ENCODE data around the gene DHRS4L2.
A peak's percentile ranks its signal among the peaks of the same experiment; 100 is the strongest.
"Not testable (repeated sequence)": the region's sequence is repeated elsewhere in the genome, so short reads cannot be mapped to it uniquely, and the experiment has no call there.

The DHRS4L2 gene

GRCh38 chr14:24018978-24019377 is 30.2 kb downstream of the DHRS4L2 start:
- not testable (repeated sequence) for DNase-seq (ENCODE audit: low read depth)

- not testable (repeated sequence) for DNase-seq (ENCODE audit: low read depth)
These were observed 31.2 kb downstream of the DHRS4L2 start for GRCh38 chr14:24019944-24020343.

- not testable (repeated sequence) for DNase-seq (ENCODE audit: low read depth)
These were observed 31.8 kb downstream of the DHRS4L2 start for GRCh38 chr14:24020520-24020919.

DNA sequence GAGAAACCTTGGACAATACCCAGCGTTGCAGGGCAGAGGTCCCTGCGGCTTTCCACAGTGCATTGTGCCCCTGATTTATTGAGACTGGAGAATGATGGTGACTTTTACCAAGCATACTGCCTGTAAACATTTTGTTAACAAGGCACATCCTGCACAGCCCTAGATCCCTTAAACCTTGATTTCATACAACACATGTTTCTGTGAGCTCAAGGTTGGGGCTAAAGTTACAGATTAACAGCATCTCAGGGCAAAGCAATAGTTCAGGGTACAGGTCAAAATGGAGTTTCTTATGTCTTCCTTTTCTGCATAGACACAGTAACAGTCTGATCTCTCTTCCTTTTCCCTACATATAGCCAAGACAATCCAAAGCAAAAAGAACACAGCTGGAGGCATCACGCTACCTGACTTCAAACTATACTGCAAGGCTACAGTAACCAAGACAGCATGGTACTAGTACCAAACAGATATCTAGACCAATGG is 36.2 kb downstream of the DHRS4L2 start:
- not testable (repeated sequence) for DNase-seq (ENCODE audit: low read depth)

- not testable (repeated sequence) for DNase-seq (ENCODE audit: low read depth)
These were observed 41.0 kb downstream of the DHRS4L2 start for GRCh38 chr14:24029687-24030086.

GRCh38 chr14:24031331-24031730 is 42.6 kb downstream of the DHRS4L2 start:
- DNase-seq (ENCODE audit: low read depth) = not testable (repeated sequence)

GRCh38 chr14:24032727-24033418 is 44.1 kb downstream of the DHRS4L2 start:
- no peak for DNase-seq (ENCODE audit: low read depth)

DNA sequence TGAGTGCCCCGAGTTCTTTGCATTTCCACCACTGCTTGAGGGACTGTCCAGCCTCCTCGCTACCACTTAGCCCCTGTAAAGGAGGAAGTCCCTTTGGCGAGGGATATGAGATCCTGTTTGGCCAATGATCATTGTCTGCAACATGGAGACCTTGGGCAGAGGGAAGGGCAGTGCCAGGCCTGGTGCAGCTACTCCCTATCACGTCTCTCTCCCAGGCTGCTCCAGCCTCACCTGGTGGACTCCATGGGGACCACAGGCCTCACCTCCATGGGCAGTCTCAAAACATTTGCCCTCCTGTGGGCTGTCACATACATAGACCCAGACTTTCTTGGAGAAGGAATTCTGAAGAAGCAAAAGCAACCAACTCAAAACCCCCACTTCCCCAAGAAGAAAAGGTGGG is 47.0 kb downstream of the DHRS4L2 start:
- DNase-seq (ENCODE audit: low read depth) = not testable (repeated sequence)

DNA sequence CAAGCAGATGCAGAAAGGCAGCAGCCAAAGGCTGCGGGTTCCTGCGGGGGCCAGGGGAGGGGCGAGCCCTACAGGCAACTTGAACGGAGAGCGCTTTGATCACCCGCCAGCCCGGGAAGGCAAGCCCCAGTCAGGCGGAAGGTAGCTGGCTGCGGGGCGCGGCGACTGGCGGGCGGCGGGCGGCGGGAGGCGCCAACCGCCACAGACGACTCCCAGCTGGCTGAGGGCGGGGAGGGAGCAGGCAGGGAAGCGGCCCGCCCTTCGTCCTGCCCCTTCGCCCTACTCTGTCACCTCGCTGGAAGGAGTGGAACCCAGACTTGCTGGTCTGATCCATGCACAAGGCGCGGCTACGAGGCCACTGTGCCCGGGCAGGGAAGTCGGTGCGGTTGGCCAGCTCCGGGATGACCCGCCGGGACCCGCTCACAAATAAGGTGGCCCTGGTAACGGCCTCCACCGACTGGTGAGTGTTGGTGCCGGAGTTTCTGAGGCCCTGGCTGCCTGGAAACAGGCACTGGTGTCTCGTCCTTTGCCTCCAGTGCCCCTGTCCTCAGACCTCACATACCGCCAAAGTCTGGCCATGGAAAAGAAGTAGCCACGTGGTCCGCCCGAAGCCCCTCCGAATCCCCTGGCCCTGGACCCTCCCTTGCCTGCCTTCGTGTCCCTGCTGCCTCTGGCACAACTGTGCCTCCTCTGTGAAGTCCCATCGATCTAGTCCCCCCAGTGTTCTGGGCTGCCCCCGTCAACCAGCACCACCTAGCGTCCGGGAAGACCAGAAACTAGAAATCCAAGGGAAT is 47.6 kb downstream of the DHRS4L2 start:
- peak; percentile 51 for DNase-seq (ENCODE audit: low read depth)

GRCh38 chr14:24036963-24037657 is 48.4 kb downstream of the DHRS4L2 start:
- not testable (repeated sequence) for DNase-seq (ENCODE audit: low read depth)

DNA sequence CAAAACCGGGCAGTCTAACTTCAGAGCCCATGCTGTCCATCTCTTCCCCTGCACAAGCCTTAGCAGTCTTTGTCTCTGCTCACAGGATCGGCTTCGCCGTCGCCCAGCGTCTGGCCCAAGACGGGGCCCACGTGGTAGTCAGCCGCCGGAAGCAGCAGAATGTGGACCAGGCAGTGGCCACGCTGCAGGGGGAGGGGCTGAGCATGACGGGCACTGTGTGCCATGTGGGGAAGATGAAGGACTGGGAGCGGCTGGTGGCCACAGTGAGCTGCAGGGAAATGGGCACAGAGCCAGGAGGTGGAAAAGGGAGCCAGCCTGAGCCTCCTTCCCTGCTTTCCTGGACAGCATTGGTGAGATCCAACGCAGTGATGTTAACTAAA is 48.9 kb downstream of the DHRS4L2 start:
- DNase-seq (ENCODE audit: low read depth) = no peak

GRCh38 chr14:24038686-24039085 is 50.0 kb downstream of the DHRS4L2 start:
- no peak for DNase-seq (ENCODE audit: low read depth)

DNA sequence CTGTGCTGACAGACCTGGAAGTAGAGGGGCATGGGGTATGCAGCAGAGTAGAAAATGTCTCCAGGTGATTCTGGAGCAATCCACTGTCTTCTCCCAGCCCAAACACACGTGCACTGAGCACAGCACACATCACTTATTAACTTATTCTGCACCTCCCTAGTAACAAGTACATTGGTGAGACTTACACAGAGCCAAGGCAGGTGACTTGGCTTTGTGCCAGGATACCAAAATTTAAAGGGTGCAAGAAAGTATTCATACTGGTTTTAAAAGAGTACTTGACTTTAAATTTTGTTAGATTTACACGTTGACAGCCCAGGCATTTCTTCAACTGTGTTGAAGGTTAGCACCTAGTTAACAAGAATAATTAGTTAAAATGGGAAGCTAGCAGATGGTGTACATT is 52.0 kb downstream of the DHRS4L2 start:
- no peak for DNase-seq (ENCODE audit: low read depth)

DNA sequence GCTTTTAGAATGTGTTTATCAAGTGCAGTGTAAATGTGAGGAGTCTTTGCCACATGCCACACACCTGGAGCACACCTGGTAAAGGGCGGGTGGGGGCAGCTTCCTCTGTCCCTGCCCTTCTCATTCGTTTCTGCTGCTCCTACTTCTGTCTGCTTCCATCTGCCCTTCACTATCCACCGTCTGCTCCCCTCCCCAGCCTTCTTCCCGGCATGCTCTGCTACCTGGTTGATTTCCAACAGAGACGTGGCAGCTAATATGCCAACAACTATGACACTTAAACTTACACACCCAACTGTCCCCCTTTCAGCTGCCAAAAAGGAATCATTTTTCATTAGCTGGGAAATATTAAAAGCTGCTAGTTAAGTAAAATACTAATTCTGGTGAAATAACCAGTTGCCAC is 54.0 kb downstream of the DHRS4L2 start:
- DNase-seq (ENCODE audit: low read depth) = no peak

DNA sequence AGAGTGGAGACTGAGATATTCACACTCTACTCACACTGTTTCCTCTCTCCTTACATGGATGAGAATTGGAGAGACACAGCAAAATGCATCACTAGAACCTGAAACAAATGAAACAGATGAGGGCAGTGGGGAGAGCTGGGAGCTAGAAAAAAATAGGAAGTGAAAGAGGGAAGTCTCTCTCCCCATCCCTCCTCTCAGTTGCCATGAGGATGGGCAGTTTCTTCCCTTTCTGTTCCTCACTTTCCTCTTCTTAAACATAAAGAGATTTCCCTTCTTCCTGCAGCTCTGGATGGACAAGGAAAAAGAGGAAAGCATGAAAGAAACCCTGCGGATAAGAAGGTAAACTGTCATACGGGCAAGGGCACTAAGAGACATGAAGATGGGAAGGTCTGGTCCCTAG is 60.3 kb downstream of the DHRS4L2 start:
- not testable (repeated sequence) for DNase-seq (ENCODE audit: low read depth)

DNA sequence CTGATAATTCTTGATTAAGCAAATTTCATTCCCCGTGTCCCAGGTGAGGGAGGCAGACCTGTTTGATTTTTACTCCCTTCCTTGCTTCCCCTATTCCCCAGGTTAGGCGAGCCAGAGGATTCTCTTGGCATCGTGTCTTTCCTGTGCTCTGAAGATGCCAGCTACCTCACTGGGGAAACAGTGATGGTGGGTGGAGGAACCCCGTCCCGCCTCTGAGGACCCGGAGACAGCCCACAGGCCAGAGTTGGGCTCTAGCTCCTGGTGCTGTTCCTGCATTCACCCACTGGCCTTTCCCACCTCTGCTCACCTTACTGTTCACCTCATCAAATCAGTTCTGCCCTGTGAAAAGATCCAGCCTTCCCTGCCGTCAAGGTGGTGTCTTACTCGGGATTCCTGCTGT is 62.0 kb downstream of the DHRS4L2 start:
- DNase-seq (ENCODE audit: low read depth) = not testable (repeated sequence)

- DNase-seq (ENCODE audit: low read depth) = no peak
These were observed 62.6 kb downstream of the DHRS4L2 start for GRCh38 chr14:24051176-24051788.

DNA sequence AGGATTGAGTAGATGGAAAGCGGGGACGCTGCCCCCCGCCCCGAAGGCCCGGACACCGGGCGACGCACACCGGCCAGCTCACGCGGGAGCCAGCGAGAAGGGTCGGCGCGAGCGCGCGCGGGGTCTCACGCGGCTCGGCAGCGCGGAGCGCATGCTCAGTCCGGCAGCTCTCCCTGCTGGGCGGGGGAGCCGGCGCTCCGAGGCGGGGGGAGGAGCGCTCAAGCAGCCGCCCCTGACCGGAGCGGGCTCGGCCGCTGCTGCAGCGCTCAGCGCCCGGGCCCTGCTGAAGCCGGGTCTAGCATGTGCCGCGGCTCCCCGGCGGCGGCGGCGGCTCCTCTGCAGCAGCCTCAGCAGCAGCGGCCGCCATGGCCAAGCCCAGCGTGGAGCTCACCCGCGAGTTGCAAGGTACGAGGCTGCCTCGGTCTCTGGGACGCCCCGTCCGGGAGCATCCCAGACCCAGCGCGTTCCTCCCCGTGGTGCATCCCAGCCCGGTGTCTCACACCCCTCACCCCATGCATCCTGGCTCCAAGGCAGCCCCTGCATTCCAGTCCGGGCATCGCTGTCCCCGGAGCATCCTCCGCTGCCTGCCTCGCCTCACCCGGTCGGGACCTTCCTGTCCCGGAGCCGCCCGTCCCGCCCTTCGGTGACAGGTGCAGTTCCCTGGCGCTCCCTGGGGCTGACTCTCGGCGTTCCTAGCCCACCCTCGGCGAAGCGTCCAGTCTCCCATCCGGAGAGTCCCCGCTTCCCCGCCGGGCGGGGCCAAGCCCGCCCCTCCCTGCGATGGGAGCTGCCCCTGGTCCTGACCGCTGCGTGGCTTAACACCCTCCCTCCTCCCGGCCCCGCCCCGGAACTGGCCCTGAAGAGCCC is 63.3 kb downstream of the DHRS4L2 start, which contains the start of gene CARMIL3:
Gene CARMIL3, plus strand, starts transcription at position 221 of the 867 bp plus-strand sequence. Its CDS starts 145 bp downstream, at position 366.
- peak; percentile 12 for DNase-seq (ENCODE audit: low read depth)

DNA sequence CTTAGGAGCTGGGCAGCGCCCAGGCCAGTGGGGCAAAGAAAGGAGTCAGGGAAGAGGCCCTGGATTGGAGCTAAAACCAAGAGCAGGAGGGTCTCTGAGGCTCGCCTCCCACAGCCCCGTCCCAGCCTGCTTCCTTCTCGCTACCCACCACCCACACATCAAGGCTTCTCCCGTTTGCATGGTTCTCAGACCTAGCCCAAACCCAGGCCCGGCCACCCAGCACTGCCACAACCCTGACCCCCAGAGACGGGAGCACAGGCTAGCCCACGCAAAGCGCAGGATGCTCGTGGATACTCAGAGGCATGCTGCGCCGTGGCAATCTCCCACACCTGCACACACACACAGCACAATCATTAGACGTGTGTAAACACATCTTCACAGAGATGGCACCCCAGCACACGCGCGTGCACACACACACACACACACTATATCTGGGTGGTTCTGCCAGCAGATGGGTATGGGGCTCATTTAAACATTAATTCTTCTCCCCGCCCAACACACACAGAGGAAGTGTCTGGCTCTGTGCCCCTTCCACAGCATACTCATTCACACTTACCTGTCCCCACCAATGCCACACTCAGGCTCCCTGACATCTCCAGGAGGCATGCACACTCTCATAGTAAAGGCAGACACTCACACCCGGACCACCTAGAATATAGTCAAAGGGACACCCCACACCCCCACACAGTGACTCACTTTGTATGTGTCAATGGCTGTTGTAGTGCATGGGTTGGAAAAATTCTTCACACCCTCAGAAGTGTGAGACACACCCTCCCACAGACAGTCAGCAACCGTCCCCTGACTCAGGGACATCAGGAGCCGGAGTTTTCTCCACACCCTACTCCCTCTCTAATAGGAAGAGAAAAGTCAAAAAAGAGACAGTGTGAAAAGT is 64.2 kb downstream of the DHRS4L2 start:
- DNase-seq (ENCODE audit: low read depth) = no peak
